KG1 (cell line): ENCODE results near the gene CRKL.
"Not testable (repeated sequence)": the region's sequence is repeated elsewhere in the genome, so short reads cannot be mapped to it uniquely, and the experiment has no call there.

Source experiments
- DNase-seq: peaks from one replicate; lab custom pipeline; 2025; lab: John Stamatoyannopoulos, UW

Gene CRKL

DNA sequence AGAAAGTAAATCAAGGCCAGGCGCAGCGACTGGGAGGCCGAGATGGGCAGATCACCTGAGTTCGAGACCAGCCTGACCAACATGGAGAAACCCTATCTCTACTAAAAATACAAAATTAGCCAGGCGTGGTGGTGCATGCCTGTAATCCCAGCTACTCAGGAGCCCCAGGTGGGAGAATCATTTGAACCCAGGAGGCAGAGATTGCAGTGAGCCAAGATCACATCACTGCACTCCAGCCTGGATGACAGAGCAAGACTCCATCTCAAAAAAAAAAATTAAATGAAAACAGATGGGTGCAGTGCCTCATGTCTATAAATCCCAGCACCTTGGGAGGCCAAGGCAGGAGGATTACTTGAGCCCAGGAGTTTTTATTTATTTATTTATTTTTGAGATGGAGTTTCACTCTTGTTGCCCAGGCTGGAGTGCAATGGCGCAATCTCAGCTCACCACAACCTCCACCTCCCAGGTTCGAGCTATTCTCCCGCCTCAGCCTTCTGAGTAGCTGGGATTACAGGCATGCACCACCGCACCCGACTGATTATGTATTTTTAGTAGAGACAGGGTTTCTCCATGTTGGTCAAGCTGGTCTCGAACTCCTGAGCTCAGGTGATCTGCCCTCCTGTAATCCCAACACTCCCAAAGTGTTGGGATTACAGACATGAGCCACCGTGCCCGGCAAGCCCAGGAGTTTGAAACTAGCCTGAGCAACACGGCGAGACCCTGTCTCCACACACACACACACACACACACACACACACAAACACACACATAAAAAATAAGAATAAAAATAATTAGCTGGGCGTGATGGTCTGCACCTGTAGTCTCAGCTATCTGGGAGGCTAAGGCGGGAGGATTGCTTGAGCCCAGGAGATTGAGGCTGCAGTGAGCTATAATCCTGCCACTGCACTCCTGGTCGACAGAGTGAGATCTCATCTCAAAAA is 15.8 kb upstream of the CRKL start:
- not testable (repeated sequence) for DNase-seq

DNA sequence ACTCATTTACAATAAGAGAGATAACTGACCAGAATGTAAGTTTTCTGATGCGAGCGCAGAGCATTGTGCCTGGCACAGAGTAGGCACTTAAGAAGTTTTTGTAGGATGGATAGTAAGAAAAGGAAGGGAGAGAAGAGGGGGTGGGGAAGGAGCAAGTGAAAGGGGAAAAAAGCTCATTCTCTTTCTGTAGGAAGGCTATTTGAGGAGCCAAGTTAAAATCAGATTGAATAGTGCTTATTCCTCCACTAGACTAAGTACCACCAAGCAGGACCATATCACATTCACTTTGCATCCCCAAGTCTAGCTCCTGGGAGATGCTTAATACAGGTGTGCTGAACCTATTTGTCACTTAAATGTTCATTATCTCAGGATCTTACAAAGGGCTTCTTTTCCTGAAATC is 14.1 kb upstream of the CRKL start:
- no peak for DNase-seq

DNA sequence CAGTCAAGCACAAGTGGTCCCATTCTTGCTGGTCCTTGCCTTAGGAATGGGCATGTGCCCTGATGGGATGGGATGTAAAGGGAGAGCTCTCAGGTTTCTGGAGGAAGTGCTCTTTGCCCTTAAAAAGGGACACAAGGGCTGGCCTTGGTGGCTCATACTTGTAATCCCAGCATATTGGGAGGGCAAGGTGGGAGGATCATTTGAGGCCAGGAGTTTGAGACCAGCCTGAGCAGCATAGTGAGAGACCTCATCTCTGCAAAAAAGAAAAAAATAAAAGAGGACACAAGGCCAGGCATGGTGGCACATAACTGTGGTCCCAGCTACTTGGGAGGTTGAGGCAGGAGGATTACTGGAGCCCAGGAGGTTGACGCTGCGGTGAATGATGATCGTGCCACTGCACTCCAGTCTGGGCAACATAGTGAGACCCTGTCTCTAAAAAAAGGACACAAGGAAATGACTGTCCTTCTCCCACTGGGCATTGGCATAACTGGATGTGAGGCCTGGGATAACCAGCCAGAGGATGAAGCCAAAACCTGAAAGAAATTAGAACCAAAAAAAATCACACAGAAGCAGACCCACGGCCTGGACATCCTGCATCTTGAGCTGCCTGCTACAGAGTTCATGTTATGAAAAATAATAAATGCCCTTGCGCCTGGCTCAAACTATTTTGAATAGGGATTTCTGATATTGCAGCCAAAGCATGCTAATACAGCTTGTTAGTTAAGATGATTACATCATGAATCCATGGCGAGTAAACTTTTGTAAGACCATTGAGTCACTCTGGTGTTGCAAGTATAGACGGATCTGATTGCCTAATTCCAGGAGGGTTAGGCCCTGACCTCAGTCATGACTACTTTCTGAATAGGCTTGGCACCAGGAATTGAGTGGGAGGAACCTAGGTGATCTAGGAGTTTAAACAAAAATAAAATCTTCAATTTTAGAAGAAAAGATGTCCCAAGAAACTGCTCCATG is 12.9 kb upstream of the CRKL start:
- DNase-seq = no peak

DNA sequence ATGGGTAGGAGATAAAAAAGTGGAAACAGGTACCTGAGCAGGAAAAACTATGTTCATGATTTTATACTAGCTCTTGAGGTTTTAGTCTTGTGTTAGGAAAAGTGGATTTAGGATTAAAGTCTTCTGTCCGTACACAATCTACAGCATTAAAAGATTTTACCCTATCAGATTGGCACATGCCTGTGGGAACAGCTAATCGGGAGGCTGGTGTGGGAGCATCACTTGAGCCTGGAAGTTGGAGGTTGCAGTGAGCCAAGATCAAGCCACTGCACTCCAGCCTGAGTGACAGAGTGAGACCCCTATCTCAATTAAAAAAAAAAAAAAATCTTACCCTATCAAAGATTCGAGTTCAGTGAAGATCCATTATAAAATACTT is 12.2 kb upstream of the CRKL start:
- no peak for DNase-seq

DNA sequence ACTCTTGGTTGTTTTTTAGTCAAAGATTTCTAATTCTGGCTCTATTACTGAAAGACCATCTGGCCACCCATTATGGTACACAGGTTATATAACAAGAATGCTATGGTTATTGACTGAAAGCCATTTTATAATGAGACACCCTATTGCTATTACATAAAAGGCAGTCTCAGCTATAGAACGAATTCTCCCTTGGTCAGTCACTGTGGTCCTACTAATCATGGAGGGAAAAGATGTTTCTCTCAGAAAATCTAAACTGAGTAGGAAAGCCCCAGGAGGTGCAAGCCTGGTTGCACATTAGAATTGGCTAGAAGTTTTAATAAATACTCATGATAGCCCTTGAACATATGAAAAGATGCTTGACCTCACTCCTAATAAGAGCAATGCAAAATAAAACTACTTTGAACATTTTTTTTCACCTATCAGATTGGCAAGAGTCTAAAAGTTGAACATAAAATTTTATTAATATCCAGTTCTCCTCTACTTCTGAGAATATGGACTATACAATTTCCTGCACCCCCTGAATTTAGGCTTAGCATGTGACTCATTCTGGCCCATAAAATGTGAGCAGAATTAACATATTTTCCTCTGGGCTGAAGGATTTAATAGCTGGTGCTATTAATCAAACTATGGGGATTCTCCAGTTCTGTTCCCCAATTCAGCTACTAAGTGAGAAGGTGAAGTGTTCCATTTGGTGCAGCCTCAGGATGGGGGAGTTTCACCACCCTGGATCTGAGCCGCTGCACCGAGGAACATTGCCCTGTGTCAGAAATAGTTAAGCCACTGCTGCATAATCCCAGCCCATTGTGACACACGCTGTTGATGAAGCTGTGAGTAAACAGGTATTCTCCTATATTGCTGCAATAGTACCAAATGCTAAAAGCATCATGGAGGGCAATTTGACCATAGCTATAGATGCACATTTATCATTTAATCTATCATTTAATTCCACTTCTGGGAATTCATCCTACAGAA is 11.5 kb upstream of the CRKL start:
- no peak for DNase-seq

DNA sequence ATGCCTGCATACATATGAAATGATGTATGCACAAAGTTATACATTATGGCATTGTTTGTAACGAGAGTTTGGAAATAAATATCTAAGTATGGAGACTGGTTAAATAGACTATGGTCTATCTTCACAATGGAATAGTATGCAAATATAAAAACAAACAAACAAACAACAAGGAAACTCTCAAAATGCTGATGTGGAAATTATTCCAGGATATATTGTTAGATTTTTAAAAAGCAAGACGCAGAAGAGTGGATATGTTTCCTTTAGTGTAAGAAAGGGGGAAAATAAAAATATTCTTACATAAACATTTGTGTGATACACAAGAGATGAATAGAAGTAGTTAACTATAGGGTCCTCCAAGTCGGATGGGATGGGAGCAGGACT is 10.8 kb upstream of the CRKL start:
- DNase-seq = no peak

DNA sequence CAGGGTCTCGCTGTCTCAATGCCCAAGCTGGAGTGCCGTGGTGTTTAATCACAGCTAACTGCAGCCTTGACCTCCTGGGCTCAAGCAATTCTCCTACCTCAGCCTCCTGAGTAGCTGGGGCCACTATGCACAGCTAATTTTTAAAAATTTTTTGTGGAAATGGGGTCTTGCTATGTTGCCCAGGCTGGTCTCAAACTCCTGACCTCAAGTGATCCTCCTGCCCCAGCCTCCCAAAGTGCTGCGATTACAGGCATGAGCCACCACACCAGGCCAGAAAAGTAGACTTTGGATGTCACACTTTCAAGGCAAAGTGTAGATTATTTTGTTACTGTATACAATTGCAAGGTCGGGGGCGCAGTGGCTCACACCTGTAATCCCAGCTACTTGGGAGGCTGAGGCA is 8.5 kb upstream of the CRKL start:
- not testable (repeated sequence) for DNase-seq

DNA sequence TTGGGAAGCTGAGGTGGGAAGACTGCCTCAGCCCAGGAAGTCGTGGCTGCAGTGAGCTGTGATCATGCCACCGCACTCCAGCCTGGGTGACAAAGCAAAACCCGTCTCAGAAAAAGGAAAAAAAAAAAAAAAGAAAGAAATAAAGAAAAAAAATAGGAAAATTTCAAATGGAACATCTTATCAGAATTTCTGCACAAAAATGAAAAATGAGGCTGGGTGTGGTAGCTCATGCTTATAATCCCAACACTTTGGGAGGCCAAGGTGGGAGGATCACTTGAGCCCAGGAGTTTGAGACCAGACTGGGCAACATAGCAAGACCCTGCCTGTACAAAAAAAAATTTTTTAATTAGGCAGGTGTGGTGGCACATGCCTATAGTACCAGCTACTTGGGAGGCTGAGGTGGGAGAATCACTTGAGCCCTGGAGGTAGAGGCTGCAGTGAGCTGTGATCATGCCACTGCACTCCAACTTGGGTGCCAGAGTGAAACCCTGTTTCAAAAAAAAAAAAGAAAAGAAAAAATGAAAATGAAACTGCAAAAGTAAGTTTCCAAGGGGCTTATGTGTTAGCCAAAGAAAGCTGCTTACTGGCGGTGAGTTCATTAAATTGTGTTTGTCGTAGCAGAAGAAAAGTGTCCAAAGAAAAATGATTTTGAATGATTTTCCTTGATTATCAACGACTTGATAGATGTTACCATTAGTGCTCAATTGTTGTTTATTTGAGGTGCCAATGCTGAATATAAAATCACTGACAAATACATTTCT is 7.5 kb upstream of the CRKL start:
- DNase-seq = no peak

DNA sequence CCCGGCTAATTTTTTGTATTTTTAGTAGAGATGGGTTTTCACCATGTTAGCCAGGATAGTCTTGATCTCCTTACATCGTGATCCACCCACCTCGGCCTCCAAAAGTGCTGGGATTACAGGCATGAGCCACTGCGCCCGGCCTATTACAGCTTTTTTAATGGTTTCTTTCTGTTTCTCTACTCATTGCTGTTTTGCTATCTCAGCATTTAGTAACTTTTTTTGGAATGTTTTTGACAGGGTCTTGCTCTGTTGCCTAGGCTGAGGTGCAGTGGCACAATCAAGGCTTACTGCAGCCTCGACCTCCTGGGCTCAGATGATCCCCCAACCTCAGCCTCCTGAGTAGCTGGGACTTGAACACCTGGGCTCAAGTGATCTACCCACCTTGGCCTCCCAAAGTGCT is 4.7 kb upstream of the CRKL start:
- DNase-seq = no peak

DNA sequence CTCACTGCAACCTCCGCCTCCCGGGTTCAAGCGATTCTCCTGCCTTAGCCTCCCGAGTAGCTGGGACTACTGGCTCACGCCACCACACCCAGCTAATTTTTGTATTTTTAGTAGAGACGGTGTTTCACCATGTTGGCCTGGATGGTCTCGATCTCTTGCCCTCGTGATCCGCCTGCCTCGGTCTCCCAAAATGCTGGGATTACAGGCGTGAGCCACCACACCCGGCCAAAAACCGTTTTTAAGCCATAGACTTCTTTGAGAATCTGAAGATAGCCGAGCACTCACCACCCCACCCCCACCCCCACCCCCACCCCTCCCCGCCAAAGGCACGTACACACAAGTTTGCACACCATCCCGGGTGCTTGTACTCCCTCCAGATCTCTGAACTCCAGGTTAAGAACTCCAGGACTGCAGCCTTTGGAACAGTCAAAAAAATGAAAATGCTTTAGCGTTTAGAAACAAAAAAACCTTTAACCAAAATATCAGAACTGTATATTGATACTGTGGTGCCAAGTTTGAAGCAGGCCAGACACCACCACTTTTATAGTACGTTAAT is 1.5 kb downstream of the CRKL start:
- no peak for DNase-seq

DNA sequence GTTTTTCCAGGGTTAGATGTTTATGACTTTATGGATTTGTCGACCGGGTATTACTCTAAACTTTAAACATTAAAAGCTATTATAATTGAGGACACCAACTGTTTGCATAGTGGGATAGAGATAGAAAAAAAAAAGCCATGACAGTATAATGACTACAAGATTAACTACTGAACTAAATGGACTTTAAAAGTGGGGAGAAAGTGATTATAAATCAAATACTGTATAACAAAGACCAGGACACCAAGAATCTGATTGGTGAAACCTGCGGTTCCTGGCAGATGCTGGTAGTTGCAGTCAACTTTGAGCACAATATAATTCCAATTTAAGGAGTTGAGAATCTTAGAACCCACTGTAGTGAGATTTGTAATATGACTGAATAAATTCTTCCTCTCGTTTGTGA is 2.5 kb downstream of the CRKL start:
- no peak for DNase-seq

DNA sequence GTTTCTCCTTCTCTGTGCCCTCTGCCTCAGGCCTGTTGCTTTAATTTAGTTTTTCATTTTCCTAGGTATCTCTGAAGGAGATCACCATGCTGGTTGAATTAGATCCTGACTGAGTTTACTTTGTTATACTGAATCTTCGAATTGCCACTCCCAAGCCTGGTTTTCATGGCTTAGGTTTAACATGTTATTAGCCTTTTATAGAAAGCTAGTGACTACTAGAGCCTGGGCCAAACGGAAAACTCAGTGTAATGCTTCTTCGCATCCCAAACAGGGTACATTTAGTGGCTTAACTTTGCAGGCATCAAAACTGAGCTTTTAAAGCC is 3.6 kb downstream of the CRKL start:
- DNase-seq = no peak

DNA sequence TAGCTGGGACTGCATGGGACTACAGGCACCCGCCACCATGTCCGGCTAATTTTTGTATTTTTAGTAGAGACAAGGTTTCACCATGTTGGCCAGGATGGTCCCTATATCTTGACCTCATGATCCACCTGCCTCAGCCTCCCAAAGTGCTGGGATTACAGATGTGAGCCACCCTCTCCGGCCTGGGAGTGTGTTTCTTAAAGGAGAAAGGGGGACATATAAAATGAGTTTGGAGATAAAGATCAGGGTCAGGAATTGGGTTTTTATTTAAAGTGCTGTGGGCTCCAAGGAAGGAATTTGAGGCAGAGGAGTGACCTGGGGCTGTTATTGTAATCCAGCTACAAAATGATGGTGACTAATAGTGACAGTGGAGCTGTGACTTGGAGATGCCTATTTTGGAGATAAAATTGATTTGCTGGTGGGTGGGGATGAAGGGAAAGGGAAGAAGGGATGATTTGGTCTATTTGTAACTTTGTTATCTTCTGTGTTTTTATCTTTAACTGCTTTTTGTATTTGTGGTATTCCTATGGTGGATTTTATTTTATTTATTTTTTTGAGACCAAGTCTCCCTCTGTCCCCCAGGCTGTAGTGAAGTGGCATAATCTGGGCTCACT is 5.0 kb downstream of the CRKL start:
- DNase-seq = no peak

DNA sequence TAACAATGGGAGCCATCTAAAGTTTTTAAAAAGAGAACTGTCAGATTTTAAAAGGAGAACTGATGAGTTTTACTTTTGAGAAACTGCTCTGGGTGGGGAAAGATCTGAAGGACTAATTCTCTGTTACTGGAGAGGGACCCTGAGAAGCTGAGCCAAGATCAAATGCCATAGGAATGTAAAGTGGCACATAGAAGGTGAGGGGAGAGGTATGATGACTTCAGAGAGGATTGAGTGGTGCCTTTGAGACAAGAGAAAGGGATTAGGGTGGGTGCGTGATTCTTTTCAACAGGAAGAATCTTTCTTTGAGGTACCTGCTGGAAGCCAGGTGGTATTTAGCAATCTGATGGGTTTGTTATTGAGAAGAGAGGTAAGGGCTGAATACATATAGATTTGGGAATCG is 9.0 kb downstream of the CRKL start:
- no peak for DNase-seq

DNA sequence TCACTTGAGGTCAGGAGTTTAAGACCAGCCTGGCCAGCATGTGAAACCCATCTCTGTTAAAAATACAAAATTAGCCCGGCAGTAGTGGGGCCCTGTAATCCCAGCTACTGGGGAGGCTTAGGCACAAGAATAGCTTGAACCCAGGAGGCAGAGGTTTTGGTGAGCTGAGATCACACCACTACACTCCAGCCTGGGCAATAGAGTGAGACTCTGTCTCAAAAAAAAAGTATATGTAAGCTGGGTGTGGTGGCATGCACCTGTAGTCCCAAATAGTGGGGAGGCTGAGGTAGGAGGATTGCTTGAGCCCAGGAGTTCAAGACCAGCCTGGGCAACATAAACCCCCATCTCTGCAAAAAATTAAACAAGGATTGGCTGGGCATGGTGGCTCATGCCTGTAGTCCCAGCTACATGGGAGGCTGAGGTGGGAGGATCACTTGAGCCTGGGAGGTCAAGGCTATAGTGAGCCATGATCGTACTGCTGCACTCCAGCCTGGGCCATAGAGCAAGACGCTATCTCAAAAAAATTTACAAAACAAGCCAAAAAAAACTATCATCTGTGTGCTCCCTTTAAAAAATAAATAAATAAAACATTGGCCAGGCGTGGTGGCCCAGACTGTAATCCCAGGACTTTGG is 10.8 kb downstream of the CRKL start:
- DNase-seq = no peak

DNA sequence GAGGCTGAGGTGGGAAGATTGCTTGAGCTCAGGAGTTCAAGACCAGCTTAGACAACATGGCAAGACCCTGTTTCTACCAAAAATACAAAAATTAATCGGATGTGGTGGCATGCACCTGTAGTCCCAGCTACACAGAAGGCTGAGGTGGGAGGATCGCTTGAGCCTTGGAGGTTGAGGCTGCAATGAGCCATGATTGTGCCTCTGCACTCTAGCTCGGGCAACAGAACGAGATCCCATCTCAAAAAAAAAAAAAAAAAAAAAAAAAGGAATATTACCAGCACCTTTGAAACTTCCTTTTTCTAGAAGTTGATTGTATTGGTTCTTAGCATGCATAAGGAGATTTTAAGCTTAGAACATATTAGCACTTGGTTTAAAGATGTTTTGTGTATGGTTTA is 11.4 kb downstream of the CRKL start:
- no peak for DNase-seq

DNA sequence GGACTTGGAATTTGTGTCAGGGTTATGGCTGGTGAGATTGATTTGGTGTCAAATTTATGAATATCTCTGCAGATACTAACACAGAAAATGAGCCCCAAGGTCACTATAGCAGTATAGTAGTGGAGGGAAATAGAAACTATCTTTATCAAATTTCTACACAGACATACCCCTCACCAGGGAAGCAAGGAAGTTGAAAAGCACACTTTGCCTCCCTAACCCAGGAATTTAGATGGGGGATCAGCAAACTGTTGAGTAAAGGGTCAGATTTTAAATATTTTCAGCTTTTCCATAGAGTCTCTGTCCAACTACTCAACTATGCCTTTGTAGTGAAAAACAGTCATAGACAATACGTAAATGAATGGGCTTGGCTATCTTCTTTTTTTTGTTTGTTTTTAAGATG is 12.8 kb downstream of the CRKL start:
- DNase-seq = no peak

DNA sequence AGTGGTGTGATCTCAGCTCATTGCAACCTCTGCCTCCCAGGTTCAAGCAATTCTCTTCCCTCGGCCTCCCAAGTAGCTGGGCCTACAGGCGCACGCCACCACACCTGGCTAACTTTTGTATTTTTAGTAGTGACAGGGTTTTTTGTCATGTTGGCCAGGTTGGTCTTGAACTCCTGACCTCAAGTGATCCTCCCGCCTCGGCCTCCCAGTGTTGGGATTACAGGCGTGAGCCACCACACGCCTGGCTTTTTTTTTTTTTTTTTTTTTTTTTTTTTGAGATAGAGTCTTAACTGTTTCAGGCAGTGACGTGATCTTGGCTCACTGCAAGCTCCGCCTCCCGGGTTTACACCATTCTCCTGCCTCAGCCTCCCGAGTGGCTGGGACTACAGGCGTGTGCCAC is 13.2 kb downstream of the CRKL start:
- not testable (repeated sequence) for DNase-seq

DNA sequence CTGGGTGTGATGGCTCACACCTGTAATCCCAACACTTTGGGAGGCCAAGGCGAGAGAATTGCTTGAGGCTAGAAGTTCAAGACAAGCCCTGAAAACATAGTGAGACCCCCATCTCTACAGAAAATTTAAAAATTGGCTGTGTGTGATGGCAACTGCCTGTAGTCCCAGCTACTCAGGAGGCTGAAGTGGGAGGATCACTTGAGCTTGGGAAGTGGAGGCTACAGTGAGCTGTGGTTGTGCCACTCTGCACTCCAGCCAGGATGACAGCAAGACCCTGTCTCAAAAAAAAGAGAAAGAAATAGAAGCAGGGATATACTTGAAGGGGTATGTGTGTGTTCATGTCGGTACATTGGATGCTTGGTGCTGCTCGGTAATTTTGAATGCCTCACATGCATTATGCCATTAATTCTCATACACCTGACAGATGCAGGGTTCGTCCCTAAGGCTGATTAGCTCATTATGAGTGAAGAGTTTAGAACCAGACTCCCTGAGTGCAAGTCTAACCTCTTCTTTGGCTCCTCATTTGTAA is 14.0 kb downstream of the CRKL start:
- DNase-seq = no peak

DNA sequence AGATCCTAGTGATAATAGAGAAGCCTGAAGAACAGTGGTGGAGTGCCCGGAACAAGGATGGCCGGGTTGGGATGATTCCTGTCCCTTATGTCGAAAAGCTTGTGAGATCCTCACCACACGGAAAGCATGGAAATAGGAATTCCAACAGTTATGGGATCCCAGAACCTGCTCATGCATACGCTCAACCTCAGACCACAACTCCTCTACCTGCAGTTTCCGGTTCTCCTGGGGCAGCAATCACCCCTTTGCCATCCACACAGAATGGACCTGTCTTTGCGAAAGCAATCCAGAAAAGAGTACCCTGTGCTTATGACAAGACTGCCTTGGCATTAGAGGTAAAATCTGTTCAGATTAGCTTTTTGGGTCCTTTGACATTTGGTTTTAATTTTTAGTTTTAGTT is 16.7 kb downstream of the CRKL start:
- DNase-seq = no peak
